CD4-positive, alpha-beta T cell (primary cell): ENCODE data around the gene TRERF1. TPM values are rescaled to one million over a fixed set of nuclear protein-coding genes. Genes with fewer than 3 reads are reported as not detected.

Source experiments
- ATAC-seq: fragments of 200-7000 bp; cut with Tn5 transposase; one replicate; pipeline ENCODE4 v1.10.0; 2022; ENCODE audit warnings: mild to moderate bottlenecking; ENCODE audit not compliant: poor library complexity
- CTCF ChIA-PET: fragments of 350-600 bp; sonication (Branson Sonifier 250); formaldehyde crosslinking; loops from one replicate; lab custom pipeline; 2021; ENCODE audit warnings: antibody characterized with exemption, inconsistent platforms; lab: Charles Lee
- POLR2A ChIA-PET: fragments of 350-600 bp; sonication (Branson Sonifier 250); formaldehyde crosslinking; loops from one replicate; lab custom pipeline; 2021; ENCODE audit warnings: antibody characterized with exemption, inconsistent platforms; lab: Charles Lee
- DNase-seq, 14 experiments: peaks; one replicate each; pipeline ENCODE4 v3.0.0-alpha.2; 2013 to 2020; ENCODE audit warnings: mixed read lengths in 2 of 14
- H3K27ac ChIP-seq, 2 donors: one replicate each; pipeline versions ENCODE4 v1.5.1 to v1.7.0; 2013; ENCODE audit warnings: low read length in 2 of 2, low read depth in 1 of 2, mild to moderate bottlenecking in 1 of 2
- H3K27me3 ChIP-seq, 2 experiments: 1 replicate in 1 of 2; 2 replicates in 1 of 2; pipeline versions ENCODE4 v1.6.1 to v1.7.0; 2013; ENCODE audit warnings: low read length in 2 of 2, control low read depth in 1 of 2, mild to moderate bottlenecking in 1 of 2, moderate library complexity in 1 of 2; ENCODE audit not compliant: insufficient read depth in 2 of 2, control insufficient read depth in 1 of 2
- H3K36me3 ChIP-seq: one replicate; pipeline ENCODE4 v1.6.1; 2013; ENCODE audit warnings: low read length, control low read depth; ENCODE audit not compliant: insufficient read depth
- H3K4me1 ChIP-seq: one replicate; pipeline ENCODE4 v1.6.1; 2013; ENCODE audit warnings: low read length, control low read depth; ENCODE audit not compliant: insufficient read depth
- H3K4me3 ChIP-seq: one replicate; pipeline ENCODE4 v1.5.1; 2013; ENCODE audit warnings: mild to moderate bottlenecking, low read length, moderate library complexity
- H3K9me3 ChIP-seq, 2 experiments: 1 replicate in 1 of 2; 2 replicates in 1 of 2; pipeline versions ENCODE4 v1.6.1 to v1.7.0; 2013; ENCODE audit warnings: low read length in 2 of 2, mild to moderate bottlenecking in 2 of 2, control low read depth in 1 of 2, moderate library complexity in 1 of 2; ENCODE audit not compliant: control insufficient read depth in 1 of 2, insufficient read depth in 1 of 2
- H3K27ac Mint-ChIP-seq: one replicate; pipeline ENCODE4 v1.8.0; 2020; ENCODE audit warnings: mixed read lengths
- H3K27me3 Mint-ChIP-seq: one replicate; pipeline ENCODE4 v1.8.0; 2021; ENCODE audit warnings: mixed read lengths
- H3K36me3 Mint-ChIP-seq: one replicate; pipeline ENCODE4 v1.8.0; 2021; ENCODE audit warnings: low read depth, mixed read lengths
- H3K4me1 Mint-ChIP-seq: one replicate; pipeline ENCODE4 v1.8.0; 2021; ENCODE audit warnings: low read depth, mixed read lengths
- H3K4me3 Mint-ChIP-seq: one replicate; pipeline ENCODE4 v1.8.0; 2020; ENCODE audit warnings: mild to moderate bottlenecking, mixed read lengths
- H3K9me3 Mint-ChIP-seq: one replicate; pipeline ENCODE4 v1.8.0; 2020; ENCODE audit warnings: mixed read lengths
- intact Hi-C, 2 experiments: fragments of 100-400 bp; cut with DNase I in 1 of 2; cut with micrococcal nuclease in 1 of 2; formaldehyde crosslinking; loops; one replicate each; pipeline versions ENCODE4 v1.15.1 to v1.9.0; 2023 to 2025; cut with DNase I, micrococcal nuclease
- total RNA-seq, 174 experiments: library from RNA in 2 of 174; stranded (reverse) in 2 of 174; gene quantifications; one replicate each; pipeline ENCODE4 v1.2.3 and lab custom pipeline; 2021 to 2026
- TF ChIP-seq, protein P1 (sequence below): fragments of 200-600 bp; IDR thresholded peaks from one replicate; pipeline ENCODE4 v1.8.0; 2022; ENCODE audit warnings: antibody characterized with exemption, mild to moderate bottlenecking

The TRERF1 gene
- total RNA-seq, 2 experiments from 2014 or later: 31.0 to 31.7 TPM

GRCh38 chr6:42294759-42295158 is 157.0 kb downstream of the TRERF1 start:
- CTCF ChIA-PET: interaction anchor here (2.4 kb wide), 1 partner anchor 253 kb away, joined by 6 read pairs; no protein-coding TSS in a partner anchor
- Mint-ChIP-seq H3K9me3 (no peaks in the 10 kb centered on the region), H3K4me1 (peaks cover 57% of the 10 kb centered on the region), H3K27ac (peak overlapping the region; percentile 66), H3K36me3 (peaks cover 69% of the 10 kb centered on the region), H3K4me3 (no peak overlapping the region), H3K27me3 (no peaks in the 10 kb centered on the region)
- Histone ChIP-seq H3K4me3 (no peak overlapping the region), H3K4me1 (peaks cover 50% of the 10 kb centered on the region), H3K36me3 (peaks cover 15% of the 10 kb centered on the region), H3K27ac (no peak overlapping the region), H3K9me3 (no peaks in the 10 kb centered on the region), H3K27me3 (no peaks in the 10 kb centered on the region)
- peak in 2 of 14 experiments; percentile 10 to 37 for DNase-seq
- intact Hi-C loops: no loop called here
- TF ChIP-seq, protein P1, sequence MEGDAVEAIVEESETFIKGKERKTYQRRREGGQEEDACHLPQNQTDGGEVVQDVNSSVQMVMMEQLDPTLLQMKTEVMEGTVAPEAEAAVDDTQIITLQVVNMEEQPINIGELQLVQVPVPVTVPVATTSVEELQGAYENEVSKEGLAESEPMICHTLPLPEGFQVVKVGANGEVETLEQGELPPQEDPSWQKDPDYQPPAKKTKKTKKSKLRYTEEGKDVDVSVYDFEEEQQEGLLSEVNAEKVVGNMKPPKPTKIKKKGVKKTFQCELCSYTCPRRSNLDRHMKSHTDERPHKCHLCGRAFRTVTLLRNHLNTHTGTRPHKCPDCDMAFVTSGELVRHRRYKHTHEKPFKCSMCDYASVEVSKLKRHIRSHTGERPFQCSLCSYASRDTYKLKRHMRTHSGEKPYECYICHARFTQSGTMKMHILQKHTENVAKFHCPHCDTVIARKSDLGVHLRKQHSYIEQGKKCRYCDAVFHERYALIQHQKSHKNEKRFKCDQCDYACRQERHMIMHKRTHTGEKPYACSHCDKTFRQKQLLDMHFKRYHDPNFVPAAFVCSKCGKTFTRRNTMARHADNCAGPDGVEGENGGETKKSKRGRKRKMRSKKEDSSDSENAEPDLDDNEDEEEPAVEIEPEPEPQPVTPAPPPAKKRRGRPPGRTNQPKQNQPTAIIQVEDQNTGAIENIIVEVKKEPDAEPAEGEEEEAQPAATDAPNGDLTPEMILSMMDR: no peak
- no peak for ATAC-seq
- POLR2A ChIA-PET: interaction anchor here (0.9 kb wide), 1 partner anchor 13 kb away, joined by 3 read pairs; no protein-coding TSS in a partner anchor

GRCh38 chr6:42293386-42293977 is 158.2 kb downstream of the TRERF1 start:
- ATAC-seq: peak; percentile 29
- H3K4me3 Mint-ChIP-seq: peak overlapping the region; percentile 54
- CTCF ChIA-PET: interaction anchor here (0.7 to 2.4 kb wide), 3 partner anchors 8 to 254 kb away, joined by 3 to 6 read pairs (median 4); no protein-coding TSS in a partner anchor
- DNase-seq: peak in 2 of 14 experiments; percentile 8 to 60
- H3K9me3 Mint-ChIP-seq: no peaks in the 10 kb centered on the region
- peaks cover 50% of the 10 kb centered on the region for H3K4me1 ChIP-seq
- peak overlapping the region; percentile 85 for H3K27ac Mint-ChIP-seq
- H3K4me1 Mint-ChIP-seq: peaks cover 64% of the 10 kb centered on the region
- POLR2A ChIA-PET: interaction anchor here (0.9 to 1.1 kb wide), 4 partner anchors 9 to 254 kb away, joined by 3 to 4 read pairs (median 4); partner anchors contain the start of gene TRERF1
- H3K27me3 Mint-ChIP-seq: no peaks in the 10 kb centered on the region
- H3K27me3 ChIP-seq: no peaks in the 10 kb centered on the region
- H3K27ac ChIP-seq: peak overlapping the region in 1 of 2 donors; percentile 45
- H3K36me3 Mint-ChIP-seq: peaks cover 71% of the 10 kb centered on the region
- no peak overlapping the region for H3K4me3 ChIP-seq
- no peaks in the 10 kb centered on the region for H3K9me3 ChIP-seq
- TF ChIP-seq, protein P1: no peak
- intact Hi-C loops: no loop called here
- peaks cover 9% of the 10 kb centered on the region for H3K36me3 ChIP-seq

DNA sequence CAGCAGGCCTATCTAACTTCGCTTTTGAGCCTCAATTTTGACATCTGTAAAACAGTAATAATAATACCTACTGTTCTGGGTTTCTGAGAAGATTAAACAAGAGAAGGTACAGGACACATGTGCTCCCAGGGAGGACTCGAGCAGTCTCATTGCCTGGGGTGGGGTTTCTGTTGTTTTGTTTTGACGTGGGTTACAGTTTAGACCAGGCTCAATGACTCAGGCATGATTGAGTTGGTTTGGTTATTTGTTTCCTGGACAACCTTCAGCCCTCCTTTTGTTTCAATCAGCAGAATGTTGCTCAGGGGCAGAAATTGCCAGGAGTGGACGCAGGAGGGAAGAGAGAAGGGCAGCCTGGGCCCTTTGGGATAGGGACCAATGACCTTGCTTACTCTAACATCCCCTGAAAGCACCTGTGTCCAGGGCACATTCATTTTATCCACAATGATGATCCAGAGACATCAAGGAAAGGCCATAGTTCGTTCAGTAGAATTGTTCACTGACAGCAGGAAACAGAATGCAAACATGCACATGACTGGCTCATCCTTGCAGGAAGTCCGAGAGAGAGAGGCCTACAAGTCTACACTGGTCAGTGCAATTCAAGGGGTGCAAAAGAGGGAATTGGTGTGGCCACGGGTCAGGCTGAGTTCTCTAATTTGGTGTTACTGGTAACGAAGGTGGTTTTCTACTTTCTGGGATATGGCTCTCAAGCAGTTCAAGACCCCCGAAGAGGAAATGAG is 159.6 kb downstream of the TRERF1 start:
- peaks cover 9% of the 10 kb centered on the region for H3K36me3 ChIP-seq
- TF ChIP-seq, protein P1: no peak
- no peak overlapping the region for H3K27ac ChIP-seq
- H3K27me3 ChIP-seq: no peaks in the 10 kb centered on the region
- Mint-ChIP-seq H3K36me3 (peaks cover 75% of the 10 kb centered on the region), H3K4me3 (no peak overlapping the region), H3K4me1 (peaks cover 66% of the 10 kb centered on the region), H3K27me3 (no peaks in the 10 kb centered on the region), H3K27ac (peak overlapping the region; percentile 85), H3K9me3 (no peaks in the 10 kb centered on the region)
- ChIA-PET CTCF (interaction anchor here (0.7 to 2.4 kb wide), 4 partner anchors 10 to 255 kb away, joined by 3 to 6 read pairs (median 4); no protein-coding TSS in a partner anchor), POLR2A (no interaction called here)
- peak in 2 of 14 experiments; percentile 13 to 49 for DNase-seq
- H3K4me3 ChIP-seq: no peak overlapping the region
- peaks cover 49% of the 10 kb centered on the region for H3K4me1 ChIP-seq
- intact Hi-C loops: no loop called here
- peaks cover 0 to 4% of the 10 kb centered on the region in 2 experiments for H3K9me3 ChIP-seq
- ATAC-seq: peak; percentile 43
